ENCODE data around the gene HAGH. TPM values are rescaled to one million over a fixed set of nuclear protein-coding genes. Genes with fewer than 3 reads are reported as not detected.
A peak's percentile ranks its signal among the peaks of the same experiment; 100 is the strongest.

HAGH gene
- total RNA-seq, 1 donor from 2014 or later, result 38.3 TPM

GRCh38 chr16:1762196-1762878, 64.3 kb downstream of the HAGH start:
- H3K4me2 ChIP-seq, result no peak overlapping the region
- no peaks in the 10 kb centered on the region for H3K27me3 ChIP-seq
- DNase-seq (ENCODE audit: low spot score), result no peak
- H3K27ac ChIP-seq, result no peak overlapping the region
- no peaks in the 10 kb centered on the region for H3K4me1 Mint-ChIP-seq
- no peaks in the 10 kb centered on the region for H3K9me3 Mint-ChIP-seq
- no peak overlapping the region for H3K4me3 ChIP-seq
- TF ChIP-seq EZH2phosphoT487 (IDR thresholded peaks at IDR 0.05) (no peak), CTCF (IDR thresholded peaks at IDR 0.05) (no peak), EZH2 (IDR thresholded peaks at IDR 0.05) (no peak)
- H3K27ac Mint-ChIP-seq, result no peak overlapping the region
- H3K9ac ChIP-seq, result no peak overlapping the region
- H3K4me3 Mint-ChIP-seq, result no peak overlapping the region
- no peaks in the 10 kb centered on the region for H3K4me1 ChIP-seq
- H3F3A ChIP-seq (ENCODE audit: low read depth), result peaks cover 8% of the 10 kb centered on the region
- no peak overlapping the region for H2AFZ ChIP-seq (replicated peaks)
- no peaks in the 10 kb centered on the region for H3K9me3 ChIP-seq (ENCODE audit: low read depth)
- H3K27me3 Mint-ChIP-seq (ENCODE audit: insufficient read depth, low read depth), result no peaks in the 10 kb centered on the region
- H3K36me3 ChIP-seq, result no peaks in the 10 kb centered on the region
- no peaks in the 10 kb centered on the region for H3K79me2 ChIP-seq (ENCODE audit: low read depth)
- peaks cover 15% of the 10 kb centered on the region for H4K20me1 ChIP-seq (ENCODE audit: low read depth)
- peaks cover 3% of the 10 kb centered on the region for H3K36me3 Mint-ChIP-seq

- Histone ChIP-seq H3K4me3 (no peak overlapping the region), H3K9me3 (ENCODE audit: low read depth) (no peaks in the 10 kb centered on the region), H2AFZ (replicated peaks) (no peak overlapping the region), H3K27me3 (no peaks in the 10 kb centered on the region), H3K9ac (no peak overlapping the region), H3K27ac (no peak overlapping the region), H3K79me2 (ENCODE audit: low read depth) (no peaks in the 10 kb centered on the region), H4K20me1 (ENCODE audit: low read depth) (peaks cover 15% of the 10 kb centered on the region), H3K4me2 (no peak overlapping the region), H3K4me1 (no peaks in the 10 kb centered on the region), H3F3A (ENCODE audit: low read depth) (peaks cover 8% of the 10 kb centered on the region), H3K36me3 (no peaks in the 10 kb centered on the region)
- Mint-ChIP-seq H3K36me3 (peaks cover 3% of the 10 kb centered on the region), H3K9me3 (no peaks in the 10 kb centered on the region), H3K27me3 (ENCODE audit: insufficient read depth, low read depth) (no peaks in the 10 kb centered on the region), H3K4me3 (no peak overlapping the region), H3K27ac (no peak overlapping the region), H3K4me1 (no peaks in the 10 kb centered on the region)
- no peak for DNase-seq (ENCODE audit: low spot score)
- no peak for TF ChIP-seq CTCF (IDR thresholded peaks at IDR 0.05)
- no peak for TF ChIP-seq EZH2phosphoT487 (IDR thresholded peaks at IDR 0.05)
- no peak for TF ChIP-seq EZH2 (IDR thresholded peaks at IDR 0.05)
These were observed 64.9 kb downstream of the HAGH start for GRCh38 chr16:1761751-1762150.

- Mint-ChIP-seq H3K4me1 (no peaks in the 10 kb centered on the region), H3K27me3 (ENCODE audit: insufficient read depth, low read depth) (peaks cover 1% of the 10 kb centered on the region), H3K9me3 (no peaks in the 10 kb centered on the region), H3K4me3 (no peak overlapping the region), H3K36me3 (peaks cover 4% of the 10 kb centered on the region), H3K27ac (peak overlapping the region; percentile 93)
- no peak for DNase-seq (ENCODE audit: low spot score)
- H3K9me3 ChIP-seq (ENCODE audit: low read depth), result no peaks in the 10 kb centered on the region
- H3K36me3 ChIP-seq, result no peaks in the 10 kb centered on the region
- H3K9ac ChIP-seq, result no peak overlapping the region
- H3K4me2 ChIP-seq, result no peak overlapping the region
- peaks cover 8% of the 10 kb centered on the region for H3F3A ChIP-seq (ENCODE audit: low read depth)
- no peaks in the 10 kb centered on the region for H3K4me1 ChIP-seq
- H3K4me3 ChIP-seq, result no peak overlapping the region
- TF ChIP-seq EZH2phosphoT487 (IDR thresholded peaks at IDR 0.05) (no peak), EZH2 (IDR thresholded peaks at IDR 0.05) (no peak), CTCF (IDR thresholded peaks at IDR 0.05) (no peak)
- no peaks in the 10 kb centered on the region for H3K79me2 ChIP-seq (ENCODE audit: low read depth)
- no peaks in the 10 kb centered on the region for H3K27me3 ChIP-seq
- H4K20me1 ChIP-seq (ENCODE audit: low read depth), result peaks cover 15% of the 10 kb centered on the region
- no peak overlapping the region for H2AFZ ChIP-seq (replicated peaks)
- no peak overlapping the region for H3K27ac ChIP-seq
These were observed 65.7 kb downstream of the HAGH start for GRCh38 chr16:1760911-1761310.
